Activated CD4-positive, alpha-beta T cell treated with anti-CD3 and anti-CD28 coated beads, Interleukin-2, Interleukin-6, amounts not matched to agents 100 ng/mL and 50 ng/mL, durations not matched to agents 16 hours and 8 hours (primary cell): ENCODE results near the gene CST7.
"Not testable (repeated sequence)": the region's sequence is repeated elsewhere in the genome, so short reads cannot be mapped to it uniquely, and the experiment has no call there.

Experiments used
- DNase-seq: peaks from one replicate; pipeline ENCODE4 v3.0.0-alpha.2; 2020

Gene CST7, protein sequence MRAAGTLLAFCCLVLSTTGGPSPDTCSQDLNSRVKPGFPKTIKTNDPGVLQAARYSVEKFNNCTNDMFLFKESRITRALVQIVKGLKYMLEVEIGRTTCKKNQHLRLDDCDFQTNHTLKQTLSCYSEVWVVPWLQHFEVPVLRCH

DNA sequence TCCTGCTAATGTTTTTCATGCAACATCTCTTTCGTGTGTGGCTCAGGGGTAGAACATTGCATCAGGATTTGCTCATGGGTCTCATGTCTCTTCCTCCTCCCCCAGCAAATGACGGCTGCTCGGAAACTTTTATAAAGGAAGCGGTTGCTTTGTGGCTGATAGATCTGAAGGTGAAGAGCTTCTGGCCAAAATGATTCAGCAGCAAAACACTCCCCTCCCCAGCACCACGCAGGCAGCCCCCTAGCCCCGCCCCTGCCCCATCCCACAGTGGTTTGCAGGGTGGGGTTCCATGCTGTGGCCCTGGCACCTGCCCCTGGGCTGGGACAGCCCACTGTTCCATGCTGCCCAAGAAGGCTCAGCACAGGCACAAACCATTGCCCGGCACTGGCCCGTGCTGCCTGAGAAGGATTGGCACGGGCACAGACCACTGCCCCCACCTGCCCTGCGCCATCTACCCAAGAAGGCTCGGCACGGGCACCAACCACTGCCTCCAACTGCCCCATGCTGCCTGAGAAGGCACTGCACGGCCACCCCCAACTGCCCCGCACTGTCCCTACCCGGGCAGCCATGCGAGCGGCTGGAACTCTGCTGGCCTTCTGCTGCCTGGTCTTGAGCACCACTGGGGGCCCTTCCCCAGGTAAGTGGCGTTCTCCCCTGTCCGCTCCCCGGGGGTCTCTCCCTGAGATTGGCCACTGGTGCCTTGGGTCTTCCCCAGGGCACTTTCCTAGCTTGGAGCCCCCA is at the start of gene CST7:
Gene CST7 (plus strand): TSS at position 331 of the 741 bp plus-strand sequence. CDS start 237 bp downstream, at position 568.
- peak; percentile 91 for DNase-seq

DNA sequence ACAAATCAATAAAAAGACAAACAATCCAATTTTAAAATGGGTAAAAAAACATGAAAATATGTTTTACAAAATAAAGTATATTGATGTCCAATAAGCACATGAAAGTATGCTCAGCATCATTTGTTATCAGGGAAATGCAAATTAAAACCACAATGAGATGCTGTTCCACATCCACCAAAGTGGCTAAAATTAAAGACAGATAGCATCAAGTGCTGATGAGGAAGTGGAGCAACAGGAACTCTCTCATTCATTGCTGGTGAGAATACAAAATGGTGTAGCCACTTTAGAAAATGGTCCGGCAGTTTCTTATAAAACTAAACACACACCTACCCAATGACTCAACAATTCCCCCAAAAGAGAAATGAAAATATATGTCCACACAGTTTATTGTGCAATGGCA is 42.3 kb upstream of the CST7 start:
- DNase-seq = no peak

DNA sequence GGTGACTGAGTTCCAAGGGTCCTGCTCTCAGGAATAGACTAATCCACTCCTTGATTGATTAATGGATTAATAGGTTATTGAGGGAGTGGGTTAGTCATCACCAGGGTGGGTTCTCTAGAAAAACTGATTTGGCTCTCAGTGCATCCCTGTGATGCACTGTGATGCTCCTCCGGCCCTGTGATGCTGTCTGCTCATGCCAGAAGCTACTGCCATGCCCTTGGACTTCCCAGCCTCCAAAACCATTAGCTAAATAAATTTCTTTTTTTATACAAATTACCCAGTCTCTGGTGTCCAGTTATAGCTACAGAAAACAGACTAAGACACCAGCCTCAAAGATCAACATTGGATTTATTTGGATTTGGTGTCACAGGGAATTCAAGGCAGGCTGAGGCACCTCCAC is 40.4 kb upstream of the CST7 start:
- no peak for DNase-seq

DNA sequence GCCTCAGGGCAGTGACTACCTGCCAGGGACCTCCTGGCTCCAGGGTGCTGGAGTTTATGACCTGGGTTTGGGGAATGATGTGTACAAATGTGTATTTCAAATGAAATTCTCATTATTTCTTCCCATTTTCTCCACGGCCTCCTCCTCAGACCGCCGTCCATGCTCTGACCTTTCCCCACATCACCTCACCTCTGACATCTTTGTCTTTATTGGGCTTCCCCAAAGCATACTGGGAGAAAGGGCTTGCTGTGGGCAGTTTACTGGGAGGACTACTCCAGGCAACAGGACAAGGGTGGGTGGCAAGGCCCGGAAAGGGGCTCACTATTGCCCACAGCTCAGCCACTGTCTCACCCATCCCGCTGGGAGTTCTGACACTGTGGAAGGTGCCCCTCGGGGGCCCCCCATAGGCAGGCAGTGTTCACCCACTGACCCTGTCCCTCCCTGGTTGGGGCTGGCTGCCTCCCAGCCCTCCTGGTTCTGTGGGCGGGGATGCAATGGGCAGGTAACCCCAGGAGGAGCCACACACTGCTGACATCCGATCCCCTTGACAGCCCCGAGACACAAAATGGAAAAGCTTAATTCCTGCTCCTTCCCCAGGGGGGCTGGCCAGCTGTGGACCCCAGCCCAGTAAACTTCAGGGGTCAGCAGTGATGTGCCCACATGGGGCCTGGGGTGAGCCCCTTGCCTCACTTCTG is 39.8 kb upstream of the CST7 start:
- DNase-seq = no peak

DNA sequence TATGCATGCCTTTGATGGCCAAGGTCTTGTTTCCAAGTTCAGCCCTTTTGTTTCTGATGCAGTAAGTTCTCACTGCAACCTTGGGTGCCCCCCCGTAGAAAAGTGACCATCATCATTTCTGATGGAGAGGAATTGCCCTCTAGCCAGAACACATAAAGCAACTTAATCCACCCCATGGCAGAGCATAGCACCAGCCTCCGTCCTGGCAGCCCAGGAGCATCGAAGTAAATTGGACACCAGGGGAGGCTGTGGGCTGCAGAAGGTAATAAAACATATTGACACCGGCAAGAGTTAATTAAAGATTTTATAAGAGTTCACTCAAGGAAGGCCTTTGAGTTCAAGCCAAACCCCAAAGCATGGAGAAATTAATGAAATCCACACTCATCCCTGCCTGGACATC is 39.2 kb upstream of the CST7 start:
- no peak for DNase-seq

DNA sequence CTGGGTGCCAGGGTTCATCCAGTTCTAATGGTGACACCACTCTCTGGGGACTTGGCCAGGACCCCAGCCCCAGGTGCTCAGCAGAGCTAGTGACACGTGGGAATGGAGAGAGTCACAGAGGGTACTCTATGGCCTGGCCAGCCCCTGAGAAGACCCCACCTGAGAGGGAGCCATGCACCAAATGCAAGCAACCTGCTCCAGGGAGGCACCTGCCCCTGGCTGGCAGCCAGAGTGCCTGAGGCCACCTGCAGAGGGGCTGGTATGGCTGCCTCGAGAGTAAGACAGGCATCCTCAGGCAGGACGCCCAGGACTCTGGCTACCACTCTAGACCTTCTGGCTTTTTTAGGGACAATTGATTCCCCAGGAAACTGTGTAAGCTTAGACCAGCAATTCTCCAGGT is 38.6 kb upstream of the CST7 start:
- DNase-seq = no peak

DNA sequence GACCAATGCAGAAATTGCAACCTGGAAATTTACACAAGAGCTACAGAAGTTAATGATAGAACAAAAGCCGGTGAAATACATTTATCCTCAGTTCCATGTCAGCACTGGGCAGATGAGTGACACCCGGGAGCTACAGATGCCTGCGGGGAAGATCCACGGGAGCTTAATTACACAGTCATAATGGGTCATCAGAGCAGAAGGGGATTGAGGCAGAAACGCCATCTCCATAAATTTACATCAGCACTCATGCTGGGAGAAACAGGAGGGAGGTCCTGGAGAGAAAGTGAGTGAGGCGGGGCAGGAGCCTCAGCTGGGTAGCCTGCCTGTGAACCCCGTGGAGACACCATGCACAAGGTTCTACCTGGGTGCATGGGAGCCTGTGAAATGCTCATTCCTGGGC is 37.6 kb upstream of the CST7 start:
- no peak for DNase-seq

DNA sequence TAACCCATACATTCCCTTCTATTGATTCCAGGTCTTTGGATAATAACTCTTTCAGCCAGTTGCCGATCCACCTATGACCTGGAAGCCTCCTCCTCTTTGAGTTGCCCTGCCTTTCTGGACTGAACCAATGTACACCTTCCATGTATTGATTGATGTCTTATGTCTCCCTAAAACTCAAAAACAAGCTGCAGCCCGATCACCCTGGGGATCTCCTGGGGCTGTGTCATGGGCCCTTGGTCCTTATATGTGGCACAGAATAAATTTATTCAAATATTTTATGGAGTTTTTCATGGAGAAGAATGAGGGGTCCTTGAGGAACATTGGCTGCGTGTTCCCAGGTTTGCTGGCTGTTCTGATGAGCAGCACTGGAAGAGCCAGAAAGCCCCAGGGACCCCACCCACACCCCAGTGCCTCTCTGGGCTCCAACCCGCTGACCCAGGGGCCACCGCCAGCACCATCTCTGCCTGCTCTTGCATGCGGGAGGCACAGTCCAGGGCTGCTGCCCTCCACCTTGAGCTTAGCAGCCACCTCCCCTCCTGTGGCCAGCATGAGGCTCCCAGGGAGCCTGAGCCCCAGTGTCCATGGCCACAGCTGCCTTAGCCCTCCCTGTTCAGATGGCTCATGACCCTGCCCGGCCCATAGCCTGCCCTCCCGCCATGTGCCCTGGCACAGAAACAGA is 36.5 kb upstream of the CST7 start:
- no peak for DNase-seq

DNA sequence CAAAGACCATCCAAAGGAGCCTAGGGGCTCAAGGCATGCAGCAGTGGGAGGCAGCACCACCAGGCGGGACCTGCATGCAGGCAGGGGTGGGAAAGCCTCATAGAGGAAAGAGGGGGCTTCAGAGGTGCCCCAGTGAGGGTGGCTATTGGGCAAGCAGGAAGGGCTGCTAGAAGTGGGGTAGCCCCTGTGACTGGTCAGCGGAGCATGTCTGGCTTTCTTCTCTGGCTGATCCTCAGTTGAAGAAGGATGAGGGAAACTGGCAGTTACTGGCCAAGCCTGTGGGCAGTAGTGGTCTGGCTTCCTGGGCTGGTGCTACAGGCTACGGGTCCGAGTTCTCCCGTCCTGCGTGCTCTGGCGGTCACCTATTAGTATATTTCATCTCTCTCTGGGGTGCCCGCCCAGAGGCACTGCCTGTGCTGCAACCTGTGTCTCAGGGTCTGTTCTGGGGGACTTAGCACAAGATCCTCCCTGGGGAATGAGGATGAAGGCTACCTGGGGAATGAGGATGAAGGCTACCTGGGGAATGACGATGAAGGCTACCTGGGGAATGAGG is 35.9 kb upstream of the CST7 start:
- DNase-seq = no peak

DNA sequence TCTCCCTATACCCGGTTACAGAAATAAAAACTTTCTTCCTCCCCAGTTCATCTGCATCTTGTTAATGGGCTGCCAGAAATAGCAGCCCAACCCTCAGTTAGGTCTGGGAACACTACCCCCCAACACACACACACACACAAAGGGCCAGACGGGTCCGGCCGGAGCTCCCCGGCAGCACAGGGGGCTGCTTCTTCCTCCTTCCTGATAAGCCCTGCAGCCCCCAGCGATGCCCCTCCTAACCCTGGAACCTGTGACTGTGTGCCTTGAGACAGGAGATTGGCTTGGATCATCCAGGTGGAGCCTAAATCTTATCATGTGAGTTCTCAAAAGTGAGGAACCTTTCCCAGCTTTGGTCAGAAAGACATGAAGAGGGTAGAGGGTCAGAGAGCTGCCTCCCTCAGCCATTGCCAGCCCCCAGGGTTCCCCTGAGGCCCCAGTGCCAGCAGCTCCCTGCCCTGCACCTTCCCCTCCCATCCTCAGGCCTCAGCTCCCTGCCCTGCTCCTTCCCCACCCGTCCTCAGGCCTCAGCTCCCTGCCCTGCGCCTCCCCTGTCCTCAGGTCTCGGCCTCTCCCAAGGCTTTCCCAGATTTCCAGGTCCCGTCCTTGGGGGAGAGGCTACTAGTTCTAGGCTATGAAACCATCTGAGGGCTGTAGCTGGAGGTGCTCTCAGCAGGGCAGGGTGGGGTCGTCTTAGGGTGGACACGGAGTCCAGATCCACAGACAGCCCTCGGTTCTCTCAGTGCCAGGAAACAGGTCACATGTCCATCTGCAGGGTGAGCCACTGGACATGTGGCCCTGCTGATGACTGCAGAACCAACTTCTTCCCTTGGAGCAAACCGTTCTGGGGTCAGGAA is 34.5 kb upstream of the CST7 start:
- DNase-seq = no peak

DNA sequence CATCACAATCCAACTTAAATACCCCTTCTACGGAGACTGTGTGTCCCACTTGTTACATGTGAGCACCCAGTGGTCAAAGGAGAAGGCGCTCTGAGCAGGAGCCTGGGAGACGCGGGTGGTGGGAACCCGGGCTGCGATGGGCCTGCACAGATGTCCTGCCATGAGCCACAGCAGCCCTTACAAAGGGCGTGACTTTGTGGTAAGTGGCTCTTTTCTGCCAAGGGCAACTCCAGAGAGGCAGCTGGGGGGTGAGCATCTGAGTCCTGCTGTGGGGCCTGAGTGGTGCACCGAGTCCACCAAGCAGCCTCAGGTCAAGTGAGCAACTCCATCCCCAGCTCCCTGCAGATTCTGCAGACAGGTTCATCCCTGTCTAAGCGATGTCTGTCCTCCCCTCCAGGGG is 33.6 kb upstream of the CST7 start:
- DNase-seq = no peak

DNA sequence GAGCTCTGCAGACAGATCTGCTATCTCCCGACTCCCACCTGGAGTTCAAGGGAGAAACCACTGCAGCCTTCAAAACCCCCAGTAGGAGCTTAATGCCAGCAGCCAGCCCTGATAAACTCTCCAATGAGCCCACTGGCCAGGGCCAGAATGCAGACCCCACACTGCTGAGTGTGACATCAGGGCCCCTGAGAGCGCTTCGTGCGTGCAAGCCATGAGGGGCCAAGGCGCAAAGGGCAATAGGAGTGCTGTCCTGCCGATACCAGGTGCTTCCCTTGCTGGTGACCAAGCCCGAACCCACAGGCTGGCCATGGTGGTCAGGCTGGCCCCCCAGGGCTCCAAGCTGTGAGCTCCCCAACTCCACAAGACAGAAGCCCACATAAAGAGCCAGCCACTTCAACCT is 33.2 kb upstream of the CST7 start:
- DNase-seq = no peak

DNA sequence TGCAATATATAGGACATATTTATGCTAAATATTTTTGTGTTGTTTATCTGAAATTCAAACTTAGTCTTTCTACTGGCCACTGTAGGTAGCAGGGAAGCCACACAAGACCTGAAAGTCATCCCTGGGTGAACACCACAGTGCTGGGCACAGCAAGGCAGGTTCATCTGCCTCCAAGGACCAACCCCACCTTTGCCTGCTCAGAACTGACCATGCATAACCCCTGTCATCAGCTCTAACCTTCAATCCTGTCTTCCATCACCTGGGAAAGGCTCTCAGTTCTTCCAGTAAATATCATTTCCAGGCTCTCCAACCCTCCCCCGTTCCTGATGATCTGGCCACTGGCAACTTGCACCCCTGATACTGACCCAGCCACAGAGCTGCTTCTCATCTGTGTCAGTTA is 32.7 kb upstream of the CST7 start:
- DNase-seq = no peak

DNA sequence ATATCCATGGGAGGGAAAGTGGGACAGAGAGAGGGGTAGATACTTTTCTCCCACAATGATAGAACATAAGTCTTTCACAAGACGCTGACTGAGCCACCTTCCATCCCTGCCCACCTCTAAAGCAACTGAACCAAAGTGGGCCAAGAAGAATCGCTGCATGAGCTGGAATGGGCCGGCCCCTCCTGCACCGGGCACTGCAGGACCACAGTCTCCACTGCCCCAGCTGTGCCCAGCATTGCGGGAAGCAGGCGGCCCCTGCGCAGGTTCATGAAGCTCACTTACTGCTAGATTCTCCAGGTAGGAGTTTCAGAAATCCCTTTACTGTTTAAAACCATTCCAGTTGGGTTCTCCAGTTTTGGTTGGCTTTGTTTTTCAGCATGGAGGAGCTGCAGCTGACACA is 32.0 kb upstream of the CST7 start:
- no peak for DNase-seq

DNA sequence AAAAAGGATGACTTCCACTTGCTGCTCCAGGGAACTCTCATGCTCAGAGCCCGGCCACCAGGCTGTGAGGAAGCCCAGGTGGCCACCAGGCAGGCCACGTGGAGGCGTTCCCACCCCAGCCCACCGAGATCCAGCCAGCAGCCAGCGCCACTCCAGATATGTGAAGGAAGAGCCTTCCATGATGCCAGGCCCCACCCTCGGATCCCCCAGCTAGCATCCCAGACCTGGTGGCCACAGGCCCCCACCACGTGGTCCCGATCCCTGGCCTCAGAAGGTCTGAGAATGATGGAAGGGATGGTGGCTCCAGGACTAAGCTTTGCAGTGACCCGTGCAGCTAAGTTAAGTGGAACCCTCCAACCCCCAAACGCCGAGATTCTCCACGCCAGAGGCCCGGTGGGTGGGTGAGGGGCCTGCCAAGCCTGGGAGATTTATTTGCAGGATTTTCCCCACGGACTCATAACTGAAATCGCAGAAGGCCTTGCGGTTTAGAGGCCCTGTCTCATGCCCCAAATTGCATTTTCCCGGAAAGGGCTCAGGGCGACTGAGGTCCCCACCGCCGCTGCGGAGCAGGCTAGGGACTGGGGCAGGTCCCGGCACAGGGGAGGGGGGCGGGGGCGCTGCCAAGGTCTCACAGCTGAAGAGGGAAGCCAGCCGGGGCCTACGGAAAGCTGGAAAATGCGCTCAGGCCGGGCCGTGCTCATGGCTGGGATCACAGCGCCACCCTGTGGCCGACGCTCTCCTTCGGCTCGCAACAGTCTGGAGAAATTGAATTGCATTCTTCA is 31.1 kb upstream of the CST7 start:
- peak; percentile 63 for DNase-seq

DNA sequence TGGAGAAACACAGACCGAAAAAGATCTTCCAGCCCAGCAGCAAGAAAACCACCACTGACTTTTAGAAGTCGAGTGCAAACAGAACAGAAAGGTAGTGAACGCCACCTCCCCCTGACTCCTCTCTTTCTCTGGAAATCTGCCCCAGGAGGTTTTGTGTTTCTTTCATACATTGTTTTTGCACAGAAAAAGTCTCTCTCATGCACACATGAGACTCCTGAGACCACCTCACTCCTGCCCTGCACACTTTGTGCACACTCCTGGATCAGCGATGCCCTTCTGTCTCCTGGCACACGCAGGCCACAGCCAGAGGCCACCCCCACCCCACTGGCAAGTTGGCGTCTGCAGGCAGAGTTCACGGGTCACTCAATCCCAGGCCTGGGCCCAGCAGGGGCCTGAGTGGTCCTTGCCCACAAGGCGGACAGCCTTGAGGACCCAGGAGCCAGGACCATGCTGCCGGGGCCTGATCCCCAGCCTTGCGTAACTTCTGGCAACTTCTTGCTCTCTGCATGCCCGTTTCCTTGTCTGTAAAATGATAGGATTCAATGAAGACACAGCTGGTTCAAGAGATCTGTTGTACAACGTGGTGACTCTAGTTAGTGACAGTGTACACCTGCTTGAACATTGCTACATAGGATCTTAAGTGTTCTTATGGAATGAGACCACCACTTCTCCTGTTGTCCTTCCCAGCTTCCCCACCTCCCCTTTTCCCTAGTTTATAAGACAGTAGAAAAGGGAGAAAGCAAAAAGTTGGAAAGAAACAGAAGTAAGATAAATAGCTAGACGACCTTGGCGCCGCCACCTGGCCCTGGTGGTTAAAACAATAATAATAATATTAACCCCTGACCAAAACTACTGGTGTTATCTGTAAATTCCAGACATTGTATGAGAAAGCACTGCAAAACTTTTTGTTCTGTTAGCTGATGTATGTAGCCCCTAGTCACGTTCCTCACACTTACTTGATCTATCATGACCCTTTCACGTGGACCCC is 30.2 kb upstream of the CST7 start:
- DNase-seq = no peak

DNA sequence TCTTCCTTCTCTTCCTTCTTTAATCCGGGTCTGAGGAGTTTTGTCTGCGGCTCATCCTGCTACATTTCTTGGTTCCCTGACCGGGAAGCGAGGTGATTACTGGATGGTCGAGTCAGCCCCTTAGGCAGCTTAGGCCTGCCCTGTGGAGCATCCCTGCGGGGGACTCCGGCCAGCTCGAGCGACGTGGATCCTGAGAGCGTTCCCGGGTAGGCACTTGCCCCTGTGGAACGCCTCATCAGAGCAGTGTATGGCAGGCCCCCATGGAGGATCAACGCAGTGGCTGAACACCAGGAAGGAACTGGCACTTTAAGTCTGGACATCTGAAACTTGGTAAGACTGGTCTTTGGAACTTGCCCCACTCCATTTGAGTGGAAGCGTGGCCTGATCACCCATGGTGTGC is 29.4 kb upstream of the CST7 start:
- not testable (repeated sequence) for DNase-seq

DNA sequence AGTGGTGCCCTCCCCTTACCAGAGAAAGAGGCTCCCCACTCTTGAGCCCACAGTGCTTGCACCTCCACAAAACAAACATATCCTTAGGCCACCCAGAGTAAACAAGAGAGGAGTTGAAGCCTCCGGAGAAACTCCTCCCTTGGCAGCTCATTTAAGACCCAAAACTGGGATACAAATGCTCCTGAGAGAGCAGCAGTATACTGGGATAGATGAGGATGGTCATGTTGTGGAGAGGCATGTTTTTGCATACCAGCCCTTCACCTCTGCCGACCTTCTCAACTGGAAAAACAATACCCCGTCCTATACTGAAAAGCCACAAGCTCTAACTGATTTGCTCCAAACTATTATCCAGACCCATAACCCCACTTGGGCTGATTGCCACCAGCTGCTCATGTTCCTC is 28.4 kb upstream of the CST7 start:
- not testable (repeated sequence) for DNase-seq

DNA sequence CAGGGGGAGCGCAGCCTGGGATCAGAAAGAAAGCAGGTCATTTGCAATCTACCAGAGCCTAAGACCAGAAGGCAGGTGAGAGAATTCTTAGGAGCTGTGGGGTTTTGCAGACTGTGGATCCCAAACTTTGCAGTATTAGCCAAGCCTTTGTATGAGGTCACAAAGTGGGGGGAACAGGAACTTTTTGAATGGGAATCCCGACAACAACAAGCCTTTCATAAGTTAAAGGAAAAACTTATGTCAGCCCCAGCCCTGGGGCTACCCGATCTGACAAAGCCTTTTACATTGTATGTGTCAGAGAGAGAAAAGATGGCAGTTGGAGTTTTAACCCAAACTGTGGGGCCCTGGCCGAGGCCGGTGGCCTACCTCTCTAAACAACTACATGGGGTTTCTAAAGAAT is 19.8 kb upstream of the CST7 start:
- not testable (repeated sequence) for DNase-seq
